ENCODE data around the gene CUEDC1. TPM values are rescaled to one million over a fixed set of nuclear protein-coding genes. Genes with fewer than 3 reads are reported as not detected.

Gene CUEDC1
- total RNA-seq, 4 donors from 2014 or later, result 7.5 to 14.3 (median 12.7) TPM

- WGBS, 2 donors, result 66 to 75% methylated on average over 5 of the region's 5 CpGs
- DNase-seq (ENCODE audit: low spot score in 2 of 2), result no peak
- H3K4me3 ChIP-seq (ENCODE audit: low read depth, poor library complexity, severe bottlenecking), result no peak overlapping the region
- intact Hi-C loops (cut with DNase I; ENCODE audit: low total_unique reads), result no loop called here
- TF ChIP-seq CTCF (IDR thresholded peaks at IDR 0.05) (no peak), POLR2A (IDR thresholded peaks at IDR 0.05) (no peak)
Observed at GRCh38 chr17:57914273-57915142, 40.7 kb downstream of the CUEDC1 start.

- TF ChIP-seq CTCF (IDR thresholded peaks at IDR 0.05), result no peak
- no peak for TF ChIP-seq POLR2A (IDR thresholded peaks at IDR 0.05)
- intact Hi-C loops (cut with DNase I; ENCODE audit: low total_unique reads), result no loop called here
- no peak for DNase-seq (ENCODE audit: low spot score in 2 of 2)
- 54 to 72% methylated on average over 7 of the region's 7 CpGs for WGBS, 2 donors
- no peak overlapping the region for H3K4me3 ChIP-seq (ENCODE audit: low read depth, poor library complexity, severe bottlenecking)
Observed at GRCh38 chr17:57913575-57914272, 41.5 kb downstream of the CUEDC1 start.

GRCh38 chr17:57911834-57912673 is 43.2 kb downstream of the CUEDC1 start:
- 25 to 37% methylated on average over 10 to 13 of the region's 13 CpGs for WGBS, 2 donors
- DNase-seq (ENCODE audit: low spot score in 2 of 2), result peak; percentile 87 to 96

GRCh38 chr17:57910462-57911420 is 44.5 kb downstream of the CUEDC1 start:
- WGBS, 2 donors, result 95 to 98% methylated on average over 11 of the region's 11 CpGs
- TF ChIP-seq POLR2A (IDR thresholded peaks at IDR 0.05), result no peak
- TF ChIP-seq CTCF (IDR thresholded peaks at IDR 0.05), result no peak
- H3K4me3 ChIP-seq (ENCODE audit: low read depth, poor library complexity, severe bottlenecking), result no peak overlapping the region
- intact Hi-C loops (cut with DNase I; ENCODE audit: low total_unique reads), result no loop called here
- no peak for DNase-seq (ENCODE audit: low spot score in 2 of 2)

More at GRCh38 chr17:57911834-57912673, 43.2 kb downstream of the CUEDC1 start:
- TF ChIP-seq CTCF (IDR thresholded peaks at IDR 0.05) (no peak), POLR2A (IDR thresholded peaks at IDR 0.05) (no peak)
- no peak overlapping the region for H3K4me3 ChIP-seq (ENCODE audit: low read depth, poor library complexity, severe bottlenecking)
- intact Hi-C loops (cut with DNase I; ENCODE audit: low total_unique reads), result no loop called here

- intact Hi-C loops (cut with DNase I; ENCODE audit: low total_unique reads), result no loop called here
- WGBS, 2 donors, result 81 to 83% methylated on average over 5 of the region's 5 CpGs
- no peak for DNase-seq (ENCODE audit: low spot score in 2 of 2)
- no peak for TF ChIP-seq CTCF (IDR thresholded peaks at IDR 0.05)
- TF ChIP-seq POLR2A (IDR thresholded peaks at IDR 0.05), result no peak
- no peak overlapping the region for H3K4me3 ChIP-seq (ENCODE audit: low read depth, poor library complexity, severe bottlenecking)
Observed at GRCh38 chr17:57909551-57909950, 45.7 kb downstream of the CUEDC1 start.

All from lower leg skin (tissue), 4 donors.